ENCODE data around the gene SSR4.

The SSR4 gene

DNA sequence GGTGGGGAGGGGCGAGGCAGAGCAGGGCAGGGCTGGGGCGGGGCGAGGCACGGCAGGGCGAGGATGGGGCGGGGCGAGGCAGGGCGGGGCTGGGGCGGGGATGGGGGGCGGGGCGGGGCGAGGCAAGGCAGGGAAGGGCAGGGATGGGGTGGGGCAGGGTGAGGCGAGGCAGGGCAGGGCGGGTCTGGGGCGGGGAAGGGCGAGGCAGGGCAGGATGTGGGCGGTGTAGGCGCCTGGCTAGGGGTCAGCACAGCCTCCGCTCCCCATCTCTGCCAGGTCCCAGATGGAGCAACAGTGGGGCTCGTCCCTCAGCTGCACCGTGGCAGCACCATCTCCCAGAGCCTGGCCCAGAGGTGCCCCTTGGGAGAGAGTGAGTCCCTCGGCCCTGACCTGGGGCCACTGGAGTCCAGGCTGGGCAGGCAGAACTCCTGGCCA, 17.8 kb upstream of the SSR4 start:
- no peak overlapping the region for H3K4me3 ChIP-seq (ENCODE audit: low read depth, low read length, poor library complexity, severe bottlenecking)
- H3K79me2 ChIP-seq (ENCODE audit: insufficient read depth, low read length), result no peaks in the 10 kb centered on the region
- no peak overlapping the region for H2AFZ ChIP-seq (ENCODE audit: low read length)
- H3K9ac ChIP-seq (ENCODE audit: low read length), result no peak overlapping the region
- no peaks in the 10 kb centered on the region for H3K36me3 ChIP-seq (ENCODE audit: insufficient read depth, low read length)
- H4K20me1 ChIP-seq (ENCODE audit: insufficient read depth, low read length), result no peaks in the 10 kb centered on the region
- TF ChIP-seq EZH2 (IDR thresholded peaks at IDR 0.05; ENCODE audit: borderline replicate concordance, low read length), result no peak
- TF ChIP-seq, protein P1, sequence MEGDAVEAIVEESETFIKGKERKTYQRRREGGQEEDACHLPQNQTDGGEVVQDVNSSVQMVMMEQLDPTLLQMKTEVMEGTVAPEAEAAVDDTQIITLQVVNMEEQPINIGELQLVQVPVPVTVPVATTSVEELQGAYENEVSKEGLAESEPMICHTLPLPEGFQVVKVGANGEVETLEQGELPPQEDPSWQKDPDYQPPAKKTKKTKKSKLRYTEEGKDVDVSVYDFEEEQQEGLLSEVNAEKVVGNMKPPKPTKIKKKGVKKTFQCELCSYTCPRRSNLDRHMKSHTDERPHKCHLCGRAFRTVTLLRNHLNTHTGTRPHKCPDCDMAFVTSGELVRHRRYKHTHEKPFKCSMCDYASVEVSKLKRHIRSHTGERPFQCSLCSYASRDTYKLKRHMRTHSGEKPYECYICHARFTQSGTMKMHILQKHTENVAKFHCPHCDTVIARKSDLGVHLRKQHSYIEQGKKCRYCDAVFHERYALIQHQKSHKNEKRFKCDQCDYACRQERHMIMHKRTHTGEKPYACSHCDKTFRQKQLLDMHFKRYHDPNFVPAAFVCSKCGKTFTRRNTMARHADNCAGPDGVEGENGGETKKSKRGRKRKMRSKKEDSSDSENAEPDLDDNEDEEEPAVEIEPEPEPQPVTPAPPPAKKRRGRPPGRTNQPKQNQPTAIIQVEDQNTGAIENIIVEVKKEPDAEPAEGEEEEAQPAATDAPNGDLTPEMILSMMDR (IDR thresholded peaks at IDR 0.05; ENCODE audit: low read length), result no peak
- H3K27me3 ChIP-seq (ENCODE audit: insufficient read depth, low read length), result no peaks in the 10 kb centered on the region
- H3K4me2 ChIP-seq (ENCODE audit: low read length), result no peak overlapping the region
- no peaks in the 10 kb centered on the region for H3K9me3 ChIP-seq (ENCODE audit: low read length)
- no peaks in the 10 kb centered on the region for H3K9me2 ChIP-seq (ENCODE audit: low read depth, low read length)
- H3K4me1 ChIP-seq (ENCODE audit: insufficient read depth, low read length, severe bottlenecking), result peaks cover 3% of the 10 kb centered on the region
- no peaks in the 10 kb centered on the region for H3F3A ChIP-seq (ENCODE audit: insufficient read depth, low read length)
- no peak overlapping the region for H3K27ac ChIP-seq (ENCODE audit: low read depth, low read length, poor library complexity, severe bottlenecking)

DNA sequence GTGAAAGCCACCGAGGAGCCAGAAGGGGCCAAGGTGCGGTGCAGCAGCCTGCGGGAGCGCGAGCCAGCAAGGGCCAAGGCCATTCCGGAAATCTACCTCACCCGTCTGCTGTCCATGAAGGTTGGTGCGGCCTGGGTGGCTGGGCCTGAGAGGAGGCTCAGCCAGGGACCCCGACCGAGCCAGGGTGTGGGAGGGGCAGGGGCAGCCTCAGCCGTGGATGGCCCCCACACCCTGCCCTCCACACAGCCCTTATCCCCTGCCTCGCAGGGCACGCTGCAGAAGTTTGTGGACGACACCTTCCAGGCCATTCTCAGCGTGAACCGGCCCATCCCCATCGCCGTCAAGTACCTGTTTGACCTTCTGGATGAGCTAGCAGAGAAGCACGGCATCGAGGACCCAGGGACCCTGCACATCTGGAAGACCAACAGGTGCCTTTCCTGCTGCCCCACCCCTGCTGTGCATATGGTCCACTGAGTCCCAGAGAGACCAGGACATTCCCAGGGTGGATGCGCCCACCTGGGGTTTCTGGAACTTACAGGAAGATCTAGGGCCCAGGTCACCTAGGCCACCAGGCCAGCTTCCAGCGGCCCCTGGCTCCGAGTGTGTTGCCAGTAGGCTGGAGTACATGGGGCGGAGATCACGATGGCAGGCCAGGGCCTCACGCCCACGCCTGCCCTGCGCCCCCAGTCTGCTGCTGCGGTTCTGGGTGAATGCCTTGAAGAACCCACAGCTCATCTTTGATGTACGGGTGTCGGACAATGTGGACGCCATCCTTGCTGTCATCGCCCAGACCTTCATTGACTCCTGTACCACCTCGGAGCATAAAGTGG, 17.0 kb upstream of the SSR4 start:
- H3K4me3 ChIP-seq (ENCODE audit: low read depth, low read length, poor library complexity, severe bottlenecking), result no peak overlapping the region
- peaks cover 3% of the 10 kb centered on the region for H3K4me1 ChIP-seq (ENCODE audit: insufficient read depth, low read length, severe bottlenecking)
- H3K4me2 ChIP-seq (ENCODE audit: low read length), result no peak overlapping the region
- no peak overlapping the region for H3K9ac ChIP-seq (ENCODE audit: low read length)
- no peak for TF ChIP-seq EZH2 (IDR thresholded peaks at IDR 0.05; ENCODE audit: borderline replicate concordance, low read length)
- H2AFZ ChIP-seq (ENCODE audit: low read length), result no peak overlapping the region
- H3F3A ChIP-seq (ENCODE audit: insufficient read depth, low read length), result no peaks in the 10 kb centered on the region
- no peaks in the 10 kb centered on the region for H3K9me2 ChIP-seq (ENCODE audit: low read depth, low read length)
- no peaks in the 10 kb centered on the region for H3K79me2 ChIP-seq (ENCODE audit: insufficient read depth, low read length)
- H4K20me1 ChIP-seq (ENCODE audit: insufficient read depth, low read length), result no peaks in the 10 kb centered on the region
- H3K9me3 ChIP-seq (ENCODE audit: low read length), result no peaks in the 10 kb centered on the region
- no peaks in the 10 kb centered on the region for H3K36me3 ChIP-seq (ENCODE audit: insufficient read depth, low read length)
- H3K27me3 ChIP-seq (ENCODE audit: insufficient read depth, low read length), result no peaks in the 10 kb centered on the region
- H3K27ac ChIP-seq (ENCODE audit: low read depth, low read length, poor library complexity, severe bottlenecking), result no peak overlapping the region

DNA sequence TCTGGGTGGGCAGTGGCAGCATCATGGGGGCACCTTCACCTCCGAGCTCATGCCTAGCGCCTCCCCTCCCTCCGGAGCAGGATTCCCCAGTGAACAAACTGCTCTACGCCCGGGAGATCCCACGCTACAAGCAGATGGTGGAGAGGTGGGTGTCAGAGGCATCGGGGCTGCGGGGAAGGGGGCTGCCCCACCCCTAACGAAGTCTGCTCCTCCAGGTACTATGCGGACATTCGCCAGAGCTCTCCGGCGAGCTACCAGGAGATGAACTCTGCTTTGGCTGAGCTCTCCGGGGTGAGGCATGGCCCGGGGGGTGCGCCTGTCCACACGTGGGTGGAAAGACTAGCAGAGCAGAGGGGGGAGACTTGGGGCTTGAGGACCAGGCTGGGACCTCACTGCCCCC, 16.3 kb upstream of the SSR4 start:
- no peak overlapping the region for H3K27ac ChIP-seq (ENCODE audit: low read depth, low read length, poor library complexity, severe bottlenecking)
- H3K4me1 ChIP-seq (ENCODE audit: insufficient read depth, low read length, severe bottlenecking), result peaks cover 3% of the 10 kb centered on the region
- H3K4me2 ChIP-seq (ENCODE audit: low read length), result no peak overlapping the region
- no peaks in the 10 kb centered on the region for H3F3A ChIP-seq (ENCODE audit: insufficient read depth, low read length)
- H3K9me2 ChIP-seq (ENCODE audit: low read depth, low read length), result no peaks in the 10 kb centered on the region
- H3K36me3 ChIP-seq (ENCODE audit: insufficient read depth, low read length), result no peaks in the 10 kb centered on the region; the same call in 1 of the 2 replicates
- no peak for TF ChIP-seq EZH2 (IDR thresholded peaks at IDR 0.05; ENCODE audit: borderline replicate concordance, low read length)
- TF ChIP-seq, protein P1 (IDR thresholded peaks at IDR 0.05; ENCODE audit: low read length), result no peak
- H4K20me1 ChIP-seq (ENCODE audit: insufficient read depth, low read length), result no peaks in the 10 kb centered on the region
- H3K9me3 ChIP-seq (ENCODE audit: low read length), result no peaks in the 10 kb centered on the region
- H3K9ac ChIP-seq (ENCODE audit: low read length), result no peak overlapping the region
- H3K4me3 ChIP-seq (ENCODE audit: low read depth, low read length, poor library complexity, severe bottlenecking), result no peak overlapping the region
- no peaks in the 10 kb centered on the region for H3K27me3 ChIP-seq (ENCODE audit: insufficient read depth, low read length)
- no peaks in the 10 kb centered on the region for H3K79me2 ChIP-seq (ENCODE audit: insufficient read depth, low read length)
- H2AFZ ChIP-seq (ENCODE audit: low read length), result no peak overlapping the region
